Neutrophil (primary cell): ENCODE data around the gene HOXD13.

ENCODE experiments used
- H3K27ac ChIP-seq: fragments of 200-600 bp; sonication (generic); 2 replicates; pipeline ENCODE4 v1.5.1; 2016; ENCODE audit warnings: mild to moderate bottlenecking, moderate library complexity
- H3K27me3 ChIP-seq: fragments of 200-600 bp; sonication (generic); 2 replicates; pipeline ENCODE4 v1.6.0; 2016; ENCODE audit warnings: mild to moderate bottlenecking
- H3K36me3 ChIP-seq: fragments of 200-600 bp; sonication (generic); 2 replicates; pipeline ENCODE4 v1.5.1; 2017
- H3K4me1 ChIP-seq, 2 experiments: fragments of 200-600 bp in 1 of 2; sonication (generic) in 1 of 2; 1 replicate in 1 of 2; 2 replicates in 1 of 2; pipeline versions ENCODE4 v1.5.1 to v1.6.1; 2013 to 2016; ENCODE audit warnings: low read depth in 1 of 2, low read length in 1 of 2, mild to moderate bottlenecking in 1 of 2, moderate library complexity in 1 of 2; ENCODE audit not compliant: control insufficient read depth in 1 of 2, insufficient read depth in 1 of 2
- H3K4me3 ChIP-seq, 2 experiments: fragments of 200-600 bp in 1 of 2; sonication (generic) in 1 of 2; 1 replicate in 1 of 2; 2 replicates in 1 of 2; pipeline ENCODE4 v1.5.1; 2013 to 2016; ENCODE audit warnings: low read depth in 1 of 2, low read length in 1 of 2, mild to moderate bottlenecking in 1 of 2, moderate library complexity in 1 of 2
- H3K9me3 ChIP-seq: fragments of 200-600 bp; sonication (generic); 2 replicates; pipeline ENCODE4 v1.5.1; 2016
- CTCF ChIP-seq: fragments of 200-600 bp; sonication (generic); IDR thresholded peaks from 2 replicates; pipeline ENCODE4 v1.5.1; 2016; ENCODE audit warnings: antibody characterized with exemption

HOXD13 gene

GRCh38 chr2:176137252-176137580 is 44.7 kb downstream of the HOXD13 start:
- peaks cover 100% of the 10 kb centered on the region for H3K27me3 ChIP-seq
- no peaks in the 10 kb centered on the region for H3K9me3 ChIP-seq
- H3K4me3 ChIP-seq, result no peak overlapping the region
- peaks cover 13 to 18% of the 10 kb centered on the region in 2 experiments for H3K4me1 ChIP-seq
- no peak for TF ChIP-seq CTCF
- no peak overlapping the region for H3K27ac ChIP-seq
- H3K36me3 ChIP-seq, result no peaks in the 10 kb centered on the region

GRCh38 chr2:176137906-176138305 is 45.4 kb downstream of the HOXD13 start:
- no peak for TF ChIP-seq CTCF
- no peaks in the 10 kb centered on the region for H3K36me3 ChIP-seq
- H3K4me1 ChIP-seq, result peaks cover 10 to 15% of the 10 kb centered on the region in 2 experiments
- no peak overlapping the region for H3K4me3 ChIP-seq
- H3K27ac ChIP-seq, result no peak overlapping the region
- peaks cover 100% of the 10 kb centered on the region for H3K27me3 ChIP-seq
- no peaks in the 10 kb centered on the region for H3K9me3 ChIP-seq

GRCh38 chr2:176138526-176138922 is 46.0 kb downstream of the HOXD13 start:
- Histone ChIP-seq H3K36me3 (no peaks in the 10 kb centered on the region), H3K4me3 (no peak overlapping the region), H3K4me1 (peaks cover 10 to 15% of the 10 kb centered on the region in 2 experiments), H3K27ac (no peak overlapping the region), H3K9me3 (no peaks in the 10 kb centered on the region), H3K27me3 (peaks cover 100% of the 10 kb centered on the region)
- TF ChIP-seq CTCF, result no peak

- Histone ChIP-seq H3K27me3 (peaks cover 100% of the 10 kb centered on the region), H3K36me3 (no peaks in the 10 kb centered on the region), H3K27ac (no peak overlapping the region), H3K4me1 (peaks cover 10 to 15% of the 10 kb centered on the region in 2 experiments), H3K4me3 (no peak overlapping the region), H3K9me3 (no peaks in the 10 kb centered on the region)
- no peak for TF ChIP-seq CTCF
Measured at GRCh38 chr2:176138923-176139660, 46.6 kb downstream of the HOXD13 start.

GRCh38 chr2:176139661-176140512 is 47.4 kb downstream of the HOXD13 start:
- H3K27me3 ChIP-seq, result peaks cover 100% of the 10 kb centered on the region
- peaks cover 10 to 15% of the 10 kb centered on the region in 2 experiments for H3K4me1 ChIP-seq
- no peak overlapping the region for H3K27ac ChIP-seq
- no peaks in the 10 kb centered on the region for H3K9me3 ChIP-seq
- H3K4me3 ChIP-seq, result no peak overlapping the region
- TF ChIP-seq CTCF, result no peak
- H3K36me3 ChIP-seq, result no peaks in the 10 kb centered on the region
